Activated T-helper 1 cell treated with Interleukin-2 at 50 U/mL for 16 hours (primary cell): ENCODE results near the gene NMNAT3.
"Not testable (repeated sequence)": the region's sequence is repeated elsewhere in the genome, so short reads cannot be mapped to it uniquely, and the experiment has no call there.

ENCODE experiments used
- DNase-seq: peaks from one replicate; pipeline ENCODE4 v3.0.0-alpha.2; 2020; ENCODE audit warnings: low read depth

NMNAT3 gene

GRCh38 chr3:139634111-139634635, 43.6 kb downstream of the NMNAT3 start:
- DNase-seq = no peak

GRCh38 chr3:139633511-139633910, 44.3 kb downstream of the NMNAT3 start:
- no peak for DNase-seq

- DNase-seq = no peak
These were observed 47.2 kb downstream of the NMNAT3 start for GRCh38 chr3:139630542-139630941.

GRCh38 chr3:139629033-139629432, 48.7 kb downstream of the NMNAT3 start:
- DNase-seq = no peak

- no peak for DNase-seq
These were observed 50.0 kb downstream of the NMNAT3 start for GRCh38 chr3:139627759-139628158.

- no peak for DNase-seq
These were observed 57.3 kb downstream of the NMNAT3 start for GRCh38 chr3:139620438-139620837.

GRCh38 chr3:139619484-139619883, 58.3 kb downstream of the NMNAT3 start:
- no peak for DNase-seq

GRCh38 chr3:139617672-139618268, 60.0 kb downstream of the NMNAT3 start:
- DNase-seq = no peak

GRCh38 chr3:139611528-139611927, 66.2 kb downstream of the NMNAT3 start:
- no peak for DNase-seq

- no peak for DNase-seq
These were observed 66.9 kb downstream of the NMNAT3 start for GRCh38 chr3:139610886-139611285.

GRCh38 chr3:139608924-139609323, 68.8 kb downstream of the NMNAT3 start:
- DNase-seq = no peak

GRCh38 chr3:139608108-139608380, 69.7 kb downstream of the NMNAT3 start:
- no peak for DNase-seq

- no peak for DNase-seq
These were observed 70.3 kb downstream of the NMNAT3 start for GRCh38 chr3:139607257-139608107.

GRCh38 chr3:139602003-139602402, 75.8 kb downstream of the NMNAT3 start:
- DNase-seq = no peak

GRCh38 chr3:139601191-139601961, 76.4 kb downstream of the NMNAT3 start:
- DNase-seq = no peak

- no peak for DNase-seq
These were observed 79.8 kb downstream of the NMNAT3 start for GRCh38 chr3:139597947-139598346.

GRCh38 chr3:139591186-139591585, 86.6 kb downstream of the NMNAT3 start:
- DNase-seq = not testable (repeated sequence)

- no peak for DNase-seq
These were observed 89.3 kb downstream of the NMNAT3 start for GRCh38 chr3:139588450-139588849.

- DNase-seq = no peak
These were observed 90.0 kb downstream of the NMNAT3 start for GRCh38 chr3:139587797-139588196.

- no peak for DNase-seq
These were observed 91.3 kb downstream of the NMNAT3 start for GRCh38 chr3:139586420-139587017.

GRCh38 chr3:139585820-139586219, 92.0 kb downstream of the NMNAT3 start:
- DNase-seq = no peak

GRCh38 chr3:139583651-139584050, 94.1 kb downstream of the NMNAT3 start:
- not testable (repeated sequence) for DNase-seq
